22Rv1 (cell line): ENCODE data around the gene B4GALT5.

Experiments used
- CTCF ChIP-seq: fragments of 450-650 bp; IDR thresholded peaks from 2 replicates; pipeline ENCODE4 v1.5.1; 2017; ENCODE audit warnings: mild to moderate bottlenecking
- ZFX ChIP-seq: fragments of 450-650 bp; IDR thresholded peaks from 2 replicates; pipeline ENCODE4 v1.6.1; 2017; ENCODE audit warnings: antibody characterized with exemption, borderline replicate concordance

- TF ChIP-seq CTCF = no peak
- no peak for TF ChIP-seq ZFX
Observed at GRCh38 chr20:49691818-49692568, 21.7 kb downstream of the B4GALT5 start.
